ENCODE measurements around the gene SVOPL.

GRCh38 chr7:138735399-138735798, 34.2 kb upstream of the SVOPL start:
- TF ChIP-seq POLR2AphosphoS5 (IDR thresholded peaks at IDR 0.05; ENCODE audit: low read depth, low read length) (no peak), CTCF (IDR thresholded peaks at IDR 0.05) (no peak)
